Epithelial cell of prostate (primary cell): ENCODE measurements around the gene SOX4.

ENCODE experiments used
- DNase-seq: peaks from one replicate; pipeline ENCODE4 v3.0.0-alpha.2; 2011; ENCODE audit warnings: low read depth, low spot score
- H3K27ac ChIP-seq: fragments of 450-650 bp; 2 replicates; pipeline ENCODE4 v1.5.1; 2017; ENCODE audit warnings: mild to moderate bottlenecking

SOX4 gene

DNA sequence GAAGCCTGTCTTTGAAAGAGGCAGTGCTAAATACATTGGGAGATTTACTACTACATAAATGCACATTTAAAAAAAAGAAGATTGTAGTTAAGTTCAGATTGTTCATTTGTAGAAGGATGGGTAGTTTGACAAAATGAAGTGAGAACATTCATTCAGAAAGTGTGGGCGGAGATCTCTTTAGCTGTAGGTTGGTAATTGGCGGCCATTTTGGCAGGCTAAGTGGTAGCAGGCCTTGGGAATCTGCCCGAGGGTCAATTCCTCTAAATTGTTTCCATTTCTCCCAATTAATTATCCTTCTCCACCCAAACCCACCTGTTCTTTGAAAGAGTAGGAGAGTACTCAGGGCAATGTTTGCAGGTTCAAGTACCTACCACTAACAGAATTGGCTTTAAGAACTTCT is 17.9 kb downstream of the SOX4 start:
- H3K27ac ChIP-seq, result no peak overlapping the region
- no peak for DNase-seq

DNA sequence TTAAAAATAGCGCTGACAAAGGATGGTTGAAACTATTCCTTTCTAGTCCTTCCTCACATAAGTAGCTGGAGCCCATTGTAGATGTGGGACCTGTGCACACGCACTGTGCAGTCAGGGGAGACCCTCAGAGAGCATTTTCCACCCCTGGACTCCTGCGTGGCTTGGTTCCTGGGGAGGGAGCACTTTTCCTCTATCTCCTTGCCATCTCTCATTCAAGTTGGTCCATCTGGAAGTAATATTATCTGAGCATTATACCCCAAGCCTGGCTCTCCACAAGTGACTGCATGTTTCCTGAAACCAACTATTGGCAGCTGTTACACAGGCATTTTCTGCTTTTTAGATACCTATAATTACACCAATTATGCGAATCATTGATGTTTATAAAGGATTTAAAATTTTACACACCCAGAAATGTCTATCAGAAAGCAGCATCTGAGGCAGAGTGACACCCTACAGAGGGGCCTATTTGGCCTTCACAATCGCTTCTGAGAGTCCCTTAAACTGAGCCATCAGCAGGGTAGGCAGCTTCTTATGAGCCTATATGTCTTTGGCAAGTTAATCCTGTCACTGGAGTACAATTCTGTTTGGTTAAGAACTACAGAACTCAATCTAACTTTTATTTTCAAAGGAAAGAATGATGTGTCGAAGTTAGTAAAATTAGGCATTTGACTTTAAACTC is 18.7 kb downstream of the SOX4 start:
- H3K27ac ChIP-seq, result no peak overlapping the region
- no peak for DNase-seq

DNA sequence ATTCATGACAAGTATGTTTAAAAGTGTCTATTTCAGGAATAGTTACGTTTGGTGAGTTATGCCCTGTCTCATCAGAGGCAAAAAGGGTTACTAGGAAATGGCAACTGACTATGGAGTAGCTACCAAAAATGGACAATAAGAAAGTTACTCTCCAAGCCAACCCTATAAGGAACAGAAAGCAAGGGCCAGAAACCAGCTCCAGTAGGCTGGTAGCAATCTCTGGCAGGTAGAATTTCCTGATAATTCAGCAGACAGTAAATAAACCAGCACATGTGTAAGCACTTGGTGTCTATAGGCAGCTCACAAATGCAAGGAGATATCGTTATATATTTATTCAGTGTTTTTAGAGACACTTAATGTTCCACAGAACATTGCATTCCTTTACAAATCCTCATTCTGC is 20.3 kb downstream of the SOX4 start:
- H3K27ac ChIP-seq, result no peak overlapping the region
- DNase-seq, result no peak

DNA sequence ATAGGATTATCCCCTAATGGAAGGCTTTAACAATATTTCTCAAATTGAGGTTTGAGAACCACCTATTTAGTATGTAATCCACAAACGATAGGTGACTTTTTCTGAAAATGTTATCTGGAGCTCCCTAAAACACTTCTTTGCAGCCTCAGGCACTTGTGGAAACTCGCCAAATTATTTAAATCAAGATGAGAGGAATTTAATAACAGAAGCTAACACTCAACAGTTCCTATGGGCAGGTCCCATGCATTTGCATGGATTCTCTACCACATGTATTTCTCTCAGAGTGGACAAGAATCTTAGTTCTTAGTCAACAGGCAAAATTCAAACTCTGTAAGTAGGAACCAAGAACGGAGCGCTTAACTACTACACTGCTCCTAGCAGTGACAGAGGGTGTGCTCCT is 20.7 kb downstream of the SOX4 start:
- no peak overlapping the region for H3K27ac ChIP-seq
- DNase-seq, result no peak

DNA sequence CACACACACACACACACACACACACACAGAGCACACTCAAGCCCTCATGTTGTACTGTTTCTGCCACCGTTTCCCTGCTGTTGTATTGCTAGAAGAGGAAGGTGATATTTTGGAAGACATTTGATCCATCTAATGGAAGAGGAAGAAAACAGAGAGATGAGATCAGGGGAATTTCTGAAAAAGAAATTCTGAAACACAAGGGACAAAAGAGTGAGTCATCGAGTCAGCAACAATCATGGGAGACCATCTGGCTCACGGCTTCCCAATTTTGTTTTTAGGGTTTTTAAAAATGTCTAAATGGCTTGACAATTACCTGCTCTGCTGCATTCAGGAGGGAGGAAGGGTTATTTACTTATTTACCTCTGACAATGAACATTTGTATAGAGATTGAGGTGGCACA is 22.0 kb downstream of the SOX4 start:
- no peak for DNase-seq
- H3K27ac ChIP-seq, result no peak overlapping the region

DNA sequence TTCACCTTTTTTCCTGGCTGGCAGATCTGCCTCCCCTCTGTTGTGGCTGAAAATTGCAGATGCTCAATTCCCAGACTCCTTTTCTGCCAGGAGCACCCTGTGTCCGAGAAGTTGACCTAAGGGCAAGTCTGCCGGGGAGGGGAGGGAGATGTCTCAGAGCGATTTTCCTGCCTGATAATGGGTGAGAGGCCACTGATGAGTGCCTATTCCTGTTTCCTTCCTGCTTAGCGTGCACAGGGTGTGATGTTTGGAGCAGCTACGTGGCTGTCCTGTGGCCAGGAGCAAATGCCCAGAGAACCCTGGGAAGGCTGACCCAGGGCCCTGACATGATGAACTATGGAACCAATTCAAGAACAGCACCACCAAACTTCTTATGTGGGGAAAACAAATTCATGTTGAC is 22.5 kb downstream of the SOX4 start:
- no peak overlapping the region for H3K27ac ChIP-seq
- no peak for DNase-seq

DNA sequence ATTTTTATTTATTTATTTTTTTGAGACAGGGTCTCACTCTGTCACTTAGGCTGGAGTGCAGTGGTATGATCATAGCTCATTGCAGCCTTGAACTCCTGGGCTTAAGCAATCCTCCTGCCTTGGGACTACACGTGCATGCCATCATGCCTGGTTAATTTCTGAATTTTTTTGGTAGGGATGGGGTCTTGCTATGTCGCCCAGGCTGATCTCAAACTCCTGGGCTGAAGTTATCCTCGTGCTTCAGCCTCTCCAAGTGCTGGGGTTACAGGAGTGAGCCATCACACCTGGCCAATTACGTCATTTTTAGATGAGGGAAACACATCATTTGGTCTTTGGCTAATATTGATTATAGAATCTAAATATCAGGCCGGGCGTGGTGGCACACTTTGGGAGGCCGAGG is 32.1 kb downstream of the SOX4 start:
- no peak overlapping the region for H3K27ac ChIP-seq
- no peak for DNase-seq

DNA sequence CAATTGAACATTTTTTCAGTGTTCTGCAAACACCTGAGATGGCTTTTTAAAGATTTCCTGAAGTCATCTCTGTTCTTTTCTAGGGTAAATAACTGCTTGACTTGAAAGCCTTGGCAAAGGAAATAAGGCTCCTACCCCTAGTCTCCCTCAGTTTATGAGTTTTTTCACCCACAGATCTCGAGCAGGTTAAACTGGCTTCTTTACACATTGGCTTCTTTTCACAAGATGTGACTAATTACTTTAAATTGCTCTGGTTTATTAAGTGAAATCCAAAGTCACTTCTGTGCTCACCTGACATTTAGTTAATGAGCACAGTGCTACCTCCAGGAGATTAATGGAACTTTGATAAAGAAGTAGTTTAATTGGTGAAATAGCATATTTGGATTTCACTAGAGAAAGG is 33.2 kb downstream of the SOX4 start:
- no peak overlapping the region for H3K27ac ChIP-seq
- DNase-seq, result no peak

DNA sequence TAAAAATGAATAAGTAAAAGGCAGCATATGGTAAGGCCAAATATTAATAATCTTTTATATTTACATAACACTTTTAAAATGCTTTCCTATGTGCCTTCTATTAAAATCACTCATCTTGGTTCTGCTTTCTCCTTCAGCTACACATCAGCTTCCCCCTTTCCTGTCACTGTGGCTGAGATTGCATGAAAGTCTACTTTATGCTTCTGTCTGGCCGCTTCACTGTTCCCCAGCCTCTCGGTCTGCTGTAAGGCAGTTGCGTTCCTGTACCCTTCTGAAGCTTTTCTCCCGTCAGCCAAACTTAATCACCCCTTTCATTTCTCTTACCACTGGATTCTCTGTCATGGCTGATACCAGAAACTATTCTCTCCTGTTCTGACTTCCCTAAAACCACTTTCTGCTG is 34.6 kb downstream of the SOX4 start:
- no peak for DNase-seq
- no peak overlapping the region for H3K27ac ChIP-seq

DNA sequence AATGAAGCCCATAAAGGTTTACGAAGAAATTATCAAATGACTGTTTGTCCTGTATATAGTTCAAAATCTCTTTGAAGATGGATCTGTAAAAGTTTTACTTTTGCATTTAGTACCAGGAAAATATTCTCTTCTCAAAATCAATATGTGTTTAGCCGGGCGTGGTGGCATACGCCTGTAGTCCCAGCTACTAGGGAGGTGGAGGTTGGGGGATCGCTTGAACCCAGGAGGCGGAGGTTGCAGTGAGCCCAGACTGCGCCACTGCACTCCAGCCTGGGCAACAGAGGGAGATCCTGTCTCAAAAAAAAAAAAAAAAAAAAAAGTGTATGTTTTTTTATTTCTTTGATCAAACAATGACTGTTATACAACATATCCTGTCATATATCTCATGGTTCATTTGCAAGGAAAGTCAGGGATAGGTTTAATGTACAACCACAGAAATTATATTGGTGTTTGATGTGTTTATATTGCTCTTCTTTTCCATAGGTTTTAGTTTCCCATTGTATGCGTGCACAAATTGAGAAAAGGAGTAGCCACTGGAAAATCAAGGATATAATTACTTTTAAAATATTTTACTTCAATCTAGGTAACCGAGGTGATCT is 40.1 kb downstream of the SOX4 start:
- no peak for DNase-seq
- peak overlapping the region; percentile 82 for H3K27ac ChIP-seq

DNA sequence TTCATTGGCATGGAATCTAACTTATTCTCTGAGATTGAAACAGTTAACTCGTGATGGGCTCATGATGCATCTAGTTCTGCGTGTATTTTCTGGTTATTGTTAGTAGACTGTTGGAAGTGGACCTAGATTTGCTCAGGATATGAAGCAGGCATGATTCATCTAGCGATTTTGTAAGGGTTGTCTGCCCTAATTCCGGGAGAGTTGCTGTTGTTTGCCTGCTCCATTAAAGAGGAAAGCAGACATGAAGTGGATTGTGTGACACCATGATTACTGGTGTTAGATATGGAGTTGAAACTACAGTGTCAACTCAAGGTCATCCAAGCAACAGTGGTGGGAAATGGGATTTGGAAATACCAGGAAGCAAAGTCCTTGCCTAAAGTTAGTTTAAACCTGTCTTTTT is 41.0 kb downstream of the SOX4 start:
- peak overlapping the region; percentile 82 for H3K27ac ChIP-seq
- DNase-seq, result peak; percentile 80

DNA sequence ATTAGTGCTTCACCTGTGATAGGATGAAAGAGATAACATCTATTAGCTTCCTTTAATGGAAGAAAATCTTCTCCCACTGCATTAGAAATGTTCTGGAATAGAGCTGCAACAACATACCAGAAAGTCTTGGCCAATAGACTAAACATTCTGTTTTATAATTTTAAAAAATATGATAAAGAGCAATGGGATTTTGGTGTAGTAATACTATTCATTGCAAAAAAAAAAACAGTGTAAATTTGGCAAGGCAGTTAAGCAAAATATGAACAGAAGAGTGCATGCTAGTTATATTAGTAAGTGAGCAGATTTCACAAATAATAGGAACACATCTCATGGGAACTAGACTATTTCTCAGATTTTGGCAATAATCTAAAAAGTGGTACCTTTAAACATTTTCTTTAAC is 43.3 kb downstream of the SOX4 start:
- no peak overlapping the region for H3K27ac ChIP-seq
- DNase-seq, result no peak

DNA sequence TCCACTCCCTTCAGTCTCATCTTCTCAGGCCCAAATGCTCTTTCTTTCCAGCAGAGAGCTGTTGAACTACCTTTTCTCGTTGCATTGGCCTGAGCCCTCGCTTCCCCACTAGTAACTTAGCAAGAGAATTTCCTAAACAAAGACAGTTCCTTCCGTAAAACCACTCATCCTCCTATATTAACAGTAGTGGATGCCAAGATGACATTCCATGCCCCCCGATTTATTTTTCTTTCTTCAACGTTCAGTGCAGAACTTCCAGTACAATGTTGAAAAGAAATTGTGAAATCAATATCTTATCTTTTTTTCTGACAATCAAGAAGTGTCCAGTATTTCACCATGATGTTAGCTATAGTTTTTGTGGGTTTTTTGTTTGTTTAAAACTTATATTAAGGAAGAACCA is 45.8 kb downstream of the SOX4 start:
- no peak for DNase-seq
- no peak overlapping the region for H3K27ac ChIP-seq
